ENCODE measurements around the gene SF3B5.
"Not testable (repeated sequence)": the region's sequence is repeated elsewhere in the genome, so short reads cannot be mapped to it uniquely, and the experiment has no call there.

The SF3B5 gene

GRCh38 chr6:144063744-144064401 is 31.5 kb downstream of the SF3B5 start:
- no peak for DNase-seq (ENCODE audit: low read depth in 2 of 2)

- no peak for DNase-seq (ENCODE audit: low read depth in 2 of 2)
These were observed 32.1 kb downstream of the SF3B5 start for GRCh38 chr6:144063246-144063743.

- no peak for DNase-seq (ENCODE audit: low read depth in 2 of 2)
These were observed 32.6 kb downstream of the SF3B5 start for GRCh38 chr6:144062786-144063185.

- no peak for DNase-seq (ENCODE audit: low read depth in 2 of 2)
These were observed 36.2 kb downstream of the SF3B5 start for GRCh38 chr6:144059139-144059538.

GRCh38 chr6:144055121-144055931 is 40.0 kb downstream of the SF3B5 start:
- DNase-seq (ENCODE audit: low read depth in 2 of 2), result no peak

GRCh38 chr6:144053601-144054000 is 41.8 kb downstream of the SF3B5 start:
- DNase-seq (ENCODE audit: low read depth in 2 of 2), result no peak

- no peak for DNase-seq (ENCODE audit: low read depth in 2 of 2)
These were observed 42.9 kb downstream of the SF3B5 start for GRCh38 chr6:144052488-144052887.

GRCh38 chr6:144049386-144049785 is 46.0 kb downstream of the SF3B5 start:
- DNase-seq (ENCODE audit: low read depth in 2 of 2), result no peak

- no peak for DNase-seq (ENCODE audit: low read depth in 2 of 2)
These were observed 47.7 kb downstream of the SF3B5 start for GRCh38 chr6:144047688-144048087.

- not testable (repeated sequence) for DNase-seq (ENCODE audit: low read depth in 2 of 2)
These were observed 48.7 kb downstream of the SF3B5 start for GRCh38 chr6:144046672-144047071.

- DNase-seq (ENCODE audit: low read depth in 2 of 2), result not testable (repeated sequence)
These were observed 50.4 kb downstream of the SF3B5 start for GRCh38 chr6:144044989-144045388.
